ENCODE results near the gene AADAC.

GRCh38 chr3:151813799-151814198 lies at the start of gene AADAC:
- no peak for TF ChIP-seq POLR2A (IDR thresholded peaks at IDR 0.05)
- TF ChIP-seq, protein P1, sequence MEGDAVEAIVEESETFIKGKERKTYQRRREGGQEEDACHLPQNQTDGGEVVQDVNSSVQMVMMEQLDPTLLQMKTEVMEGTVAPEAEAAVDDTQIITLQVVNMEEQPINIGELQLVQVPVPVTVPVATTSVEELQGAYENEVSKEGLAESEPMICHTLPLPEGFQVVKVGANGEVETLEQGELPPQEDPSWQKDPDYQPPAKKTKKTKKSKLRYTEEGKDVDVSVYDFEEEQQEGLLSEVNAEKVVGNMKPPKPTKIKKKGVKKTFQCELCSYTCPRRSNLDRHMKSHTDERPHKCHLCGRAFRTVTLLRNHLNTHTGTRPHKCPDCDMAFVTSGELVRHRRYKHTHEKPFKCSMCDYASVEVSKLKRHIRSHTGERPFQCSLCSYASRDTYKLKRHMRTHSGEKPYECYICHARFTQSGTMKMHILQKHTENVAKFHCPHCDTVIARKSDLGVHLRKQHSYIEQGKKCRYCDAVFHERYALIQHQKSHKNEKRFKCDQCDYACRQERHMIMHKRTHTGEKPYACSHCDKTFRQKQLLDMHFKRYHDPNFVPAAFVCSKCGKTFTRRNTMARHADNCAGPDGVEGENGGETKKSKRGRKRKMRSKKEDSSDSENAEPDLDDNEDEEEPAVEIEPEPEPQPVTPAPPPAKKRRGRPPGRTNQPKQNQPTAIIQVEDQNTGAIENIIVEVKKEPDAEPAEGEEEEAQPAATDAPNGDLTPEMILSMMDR (IDR thresholded peaks at IDR 0.05): no peak
